IMR-90 (cell line): ENCODE data around the gene TNNI2. TPM values are rescaled to one million over a fixed set of nuclear protein-coding genes. Genes with fewer than 3 reads are reported as not detected.

ENCODE experiments used
- ATAC-seq: fragments of 200-7000 bp; cut with Tn5 transposase; 2 replicates; pipeline ENCODE4 v1.9.1; 2020; ENCODE audit warnings: low read depth, mild to moderate bottlenecking, moderate library complexity
- BruUV-seq: library from RNA; stranded (reverse); fragments of 400-500 nt; replicated peaks from 2 replicates; lab custom pipeline; 2021; lab: Mats Ljungman, UMichigan
- CTCF ChIA-PET: fragments of 300-600 bp; formaldehyde crosslinking; extraction: SDS; loops from one replicate; lab custom pipeline; 2021; ENCODE audit warnings: antibody characterized with exemption; lab: Yijun Ruan, JAX
- POLR2A ChIA-PET: fragments of 300-600 bp; sonication (Branson Sonifier 250); formaldehyde crosslinking; loops from one replicate; lab custom pipeline; 2022; ENCODE audit warnings: antibody characterized with exemption; ENCODE audit not compliant: unreplicated experiment; lab: Charles Lee
- DNase-seq: peaks from one replicate; pipeline ENCODE4 v3.0.0; 2013
- H2AFZ ChIP-seq: replicated peaks from 2 replicates; pipeline ENCODE3; 2013; ENCODE audit warnings: low read length, mild to moderate bottlenecking; ENCODE audit not compliant: poor library complexity
- H2AK5ac ChIP-seq: 2 replicates; pipeline ENCODE4 v1.6.1; 2013; ENCODE audit warnings: low read depth, low read length, inconsistent platforms
- H2AK9ac ChIP-seq: replicated peaks from 2 replicates; pipeline ENCODE3; 2013; ENCODE audit warnings: mild to moderate bottlenecking, low read depth, low read length, moderate library complexity; ENCODE audit not compliant: poor library complexity
- H2BK120ac ChIP-seq: 2 replicates; pipeline ENCODE4 v1.6.1; 2013; ENCODE audit warnings: low read depth, low read length, inconsistent platforms
- H2BK15ac ChIP-seq: 3 replicates; pipeline ENCODE4 v1.6.1; 2013; ENCODE audit warnings: low read depth, low read length, inconsistent platforms
- H2BK20ac ChIP-seq: 2 replicates; pipeline ENCODE4 v1.6.1; 2013; ENCODE audit warnings: low read depth, mild to moderate bottlenecking, inconsistent platforms, low read length, moderate library complexity
- H2BK5ac ChIP-seq: 2 replicates; pipeline ENCODE4 v1.6.1; 2013; ENCODE audit warnings: mild to moderate bottlenecking, low read depth, low read length, inconsistent platforms; ENCODE audit not compliant: poor library complexity, severe bottlenecking
- H3K14ac ChIP-seq: replicated peaks from 2 replicates; pipeline ENCODE4 v1.6.1; 2013; ENCODE audit warnings: low read depth, low read length, inconsistent platforms
- H3K18ac ChIP-seq: 2 replicates; pipeline ENCODE4 v1.6.1; 2013; ENCODE audit warnings: low read depth, low read length, control low read depth
- H3K23ac ChIP-seq: 2 replicates; pipeline ENCODE4 v1.6.1; 2013; ENCODE audit warnings: low read depth, low read length, inconsistent platforms
- H3K27ac ChIP-seq: 2 replicates; pipeline ENCODE4 v1.5.1; 2013; ENCODE audit warnings: mild to moderate bottlenecking, control low read depth, low read length; ENCODE audit not compliant: insufficient read depth
- H3K27me3 ChIP-seq: 2 replicates; pipeline ENCODE4 v1.6.1; 2013; ENCODE audit warnings: low read length; ENCODE audit not compliant: control insufficient read depth, insufficient read depth
- H3K36me3 ChIP-seq: 2 replicates; pipeline ENCODE4 v1.6.1; 2013; ENCODE audit warnings: low read length, mixed read lengths; ENCODE audit not compliant: control insufficient read depth, insufficient read depth
- H3K4ac ChIP-seq: 2 replicates; pipeline ENCODE4 v1.6.1; 2013; ENCODE audit warnings: low read depth, low read length, inconsistent platforms
- H3K4me1 ChIP-seq: 2 replicates; pipeline ENCODE4 v1.6.1; 2013; ENCODE audit warnings: low read length, mixed read lengths; ENCODE audit not compliant: control insufficient read depth, insufficient read depth
- H3K4me2 ChIP-seq: 2 replicates; pipeline ENCODE4 v1.6.1; 2013; ENCODE audit warnings: low read depth, mild to moderate bottlenecking, control low read depth, low read length, moderate library complexity
- H3K4me3 ChIP-seq: 2 replicates; pipeline ENCODE4 v1.5.1; 2013; ENCODE audit warnings: low read depth, mild to moderate bottlenecking, control low read depth, low read length, moderate library complexity; ENCODE audit not compliant: insufficient read depth
- H3K56ac ChIP-seq: 2 replicates; pipeline ENCODE4 v1.6.1; 2013; ENCODE audit warnings: low read length, inconsistent platforms; ENCODE audit not compliant: insufficient read depth; ENCODE audit errors: extremely low read depth
- H3K79me1 ChIP-seq, 2 experiments: 2 replicates each; pipeline ENCODE4 v1.6.1; 2013; ENCODE audit warnings: low read length in 2 of 2, inconsistent platforms in 1 of 2, low read depth in 1 of 2
- H3K9ac ChIP-seq: 2 replicates; pipeline ENCODE4 v1.6.1; 2013; ENCODE audit warnings: low read depth, low read length, control low read depth
- H3K9me1 ChIP-seq: 2 replicates; pipeline ENCODE4 v1.6.1; 2013; ENCODE audit warnings: low read length, inconsistent platforms; ENCODE audit not compliant: insufficient read depth
- H3K9me3 ChIP-seq: 2 replicates; pipeline ENCODE4 v1.6.1; 2013; ENCODE audit warnings: low read length; ENCODE audit not compliant: control insufficient read depth, insufficient read depth
- H4K20me1 ChIP-seq: 2 replicates; pipeline ENCODE4 v1.6.1; 2013; ENCODE audit warnings: low read length, inconsistent platforms; ENCODE audit not compliant: insufficient read depth
- H4K5ac ChIP-seq: 2 replicates; pipeline ENCODE4 v1.6.1; 2013; ENCODE audit warnings: mild to moderate bottlenecking, low read depth, low read length, control low read depth
- H4K8ac ChIP-seq, 2 experiments: 2 replicates each; pipeline ENCODE4 v1.6.1; 2013; ENCODE audit warnings: low read depth in 2 of 2, low read length in 2 of 2, control low read depth in 1 of 2, inconsistent platforms in 1 of 2
- H4K91ac ChIP-seq: 2 replicates; pipeline ENCODE4 v1.6.1; 2013; ENCODE audit warnings: low read depth, low read length, inconsistent platforms; ENCODE audit not compliant: insufficient read depth
- CHD1 ChIP-seq: IDR thresholded peaks from 2 replicates; pipeline ENCODE4 v1.6.1; 2012; ENCODE audit warnings: low read depth, low read length, improper control_type of control experiment
- RFX5 ChIP-seq: IDR thresholded peaks from 2 replicates; pipeline ENCODE4 v1.8.0; 2012; ENCODE audit warnings: low read depth, mild to moderate bottlenecking, low read length, moderate library complexity
- WGBS, 2 experiments: methylation state at CpG; one replicate each; pipeline versions ENCODE4 v1.1.5 to v1.1.7; 2013; ENCODE audit warnings: missing lambda C conversion rate in 2 of 2; ENCODE audit not compliant: insufficient read length in 1 of 2; ENCODE audit errors: extremely low coverage in 2 of 2; 5-methylcytosine and 5-hydroxymethylcytosine counted together
- dilution Hi-C: fragments of 300-500 bp; cut with HindIII; formaldehyde crosslinking; loops from one replicate; pipeline ENCODE4 v1.14.3; 2018; ENCODE audit warnings: low sequenced_read_pairs; ENCODE audit not compliant: unreplicated experiment
- in situ Hi-C: fragments of 300-500 bp; cut with MboI; formaldehyde crosslinking; loops from 3 replicates; pipeline ENCODE4 v1.14.3; 2019; ENCODE audit warnings: low sequenced_read_pairs, inconsistent platforms, mixed read lengths
- intact Hi-C: fragments of 100-400 bp; cut with micrococcal nuclease; formaldehyde crosslinking; loops from 2 replicates; pipeline ENCODE4 v1.10.0; 2022
- polyA plus RNA-seq, 3 experiments: library from polyadenylated mRNA; depleted of rRNA; stranded (reverse); fragments of >200 nt; gene quantifications; 2 replicates each; pipeline ENCODE4 v1.2.3, GENCODE V29; 2012; ENCODE audit warnings: low replicate concordance in 1 of 3
- total RNA-seq: library from RNA; depleted of rRNA; stranded (reverse); fragments of >200 nt; gene quantifications from 2 replicates; pipeline ENCODE4 v1.2.3, GENCODE V29; 2012

Gene TNNI2
- total and polyA plus RNA-seq, 2 of the 4 experiments (the other 2 are of a cell fraction): not detected

DNA sequence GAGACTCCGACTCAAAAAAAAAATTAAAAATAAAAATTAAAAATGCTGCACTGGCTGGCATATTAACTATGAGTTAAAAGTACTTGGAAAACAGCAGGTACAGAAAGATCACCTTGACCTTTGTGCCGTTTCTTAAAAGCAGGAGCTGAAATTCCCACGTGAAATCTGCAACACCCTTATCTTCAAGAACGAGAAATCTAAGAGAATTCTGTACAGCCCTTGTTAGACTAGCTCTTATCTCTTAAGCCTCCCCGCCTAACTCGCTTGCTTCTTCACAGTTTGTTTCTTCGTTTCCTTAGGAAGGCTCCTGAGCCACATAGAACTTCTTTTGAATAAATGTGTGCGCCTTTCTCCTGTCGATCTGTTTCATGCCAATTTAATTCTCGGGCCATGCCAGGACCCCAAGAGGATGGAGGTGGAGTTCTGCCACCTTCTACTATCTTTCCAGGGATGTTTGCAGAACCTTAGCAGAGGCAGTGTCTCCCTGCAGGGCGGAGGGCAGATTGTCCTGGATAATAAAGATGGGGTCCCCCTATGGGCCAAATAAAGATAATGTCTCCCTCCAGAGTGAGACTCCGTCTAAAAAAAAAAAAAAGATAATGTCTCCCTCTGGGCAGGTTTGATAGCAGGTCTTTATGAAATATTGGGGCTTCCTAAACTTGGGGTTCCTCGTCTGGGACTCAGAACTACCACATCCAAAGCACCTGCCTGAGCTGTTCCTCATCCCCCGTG lies 31.4 kb upstream of the TNNI2 start:
- intact Hi-C loops: no loop called here
- Histone ChIP-seq H3K4me3 (no peak overlapping the region), H4K91ac (no peak overlapping the region), H3K14ac (no peak overlapping the region), H3K27me3 (peaks cover 42% of the 10 kb centered on the region), H2AK5ac (no peak overlapping the region), H2BK20ac (no peak overlapping the region), H4K5ac (no peak overlapping the region), H3K79me1 (no peaks in the 10 kb centered on the region), H3K9ac (no peak overlapping the region), H3K9me3 (peaks cover 6% of the 10 kb centered on the region), H2AK9ac (no peak overlapping the region), H2BK15ac (no peak overlapping the region), H4K8ac (no peak overlapping the region), H3K56ac (no peak overlapping the region), H2AFZ (no peak overlapping the region), H3K27ac (no peak overlapping the region), H3K23ac (no peak overlapping the region), H3K18ac (no peak overlapping the region), H3K9me1 (no peaks in the 10 kb centered on the region), H3K4me1 (no peaks in the 10 kb centered on the region), H3K4me2 (no peak overlapping the region), H2BK5ac (no peak overlapping the region), H3K4ac (no peak overlapping the region), H4K20me1 (no peaks in the 10 kb centered on the region), H2BK120ac (no peak overlapping the region), H3K36me3 (no peaks in the 10 kb centered on the region)
- BruUV-seq: no TSS peak
- dilution Hi-C loops: no loop called here
- TF ChIP-seq RFX5: no peak
- no peak for TF ChIP-seq CHD1
- ChIA-PET CTCF (no interaction called here), POLR2A (no interaction called here)
- 89% methylated on average over 3 of the region's 14 CpGs; no CpG with 5 or more reads in 1 of the 2 experiments for WGBS, 2 experiments
- in situ Hi-C loops: no loop called here
- no peak for DNase-seq
- ATAC-seq: no peak
